HL-60 (cell line): ENCODE data around the gene GDAP1L1.

Experiments used
- GABPA ChIP-seq: IDR thresholded peaks from 2 replicates; pipeline ENCODE4 v1.6.1; 2012; ENCODE audit warnings: low read depth
- POLR2AphosphoS5 ChIP-seq: IDR thresholded peaks from 2 replicates; pipeline ENCODE4 v1.6.1; 2012; ENCODE audit warnings: low read depth
- TF ChIP-seq, protein P1 (sequence below): IDR thresholded peaks from one replicate; pipeline ENCODE4 v1.5.1; 2011; ENCODE audit warnings: low read length, control low read depth, inconsistent platforms; ENCODE audit not compliant: insufficient read depth
- TF ChIP-seq, protein P2 (sequence below): IDR thresholded peaks from 2 replicates; pipeline ENCODE4 v1.6.1; 2012; ENCODE audit warnings: low read depth; ENCODE audit not compliant: insufficient replicate concordance

DNA sequence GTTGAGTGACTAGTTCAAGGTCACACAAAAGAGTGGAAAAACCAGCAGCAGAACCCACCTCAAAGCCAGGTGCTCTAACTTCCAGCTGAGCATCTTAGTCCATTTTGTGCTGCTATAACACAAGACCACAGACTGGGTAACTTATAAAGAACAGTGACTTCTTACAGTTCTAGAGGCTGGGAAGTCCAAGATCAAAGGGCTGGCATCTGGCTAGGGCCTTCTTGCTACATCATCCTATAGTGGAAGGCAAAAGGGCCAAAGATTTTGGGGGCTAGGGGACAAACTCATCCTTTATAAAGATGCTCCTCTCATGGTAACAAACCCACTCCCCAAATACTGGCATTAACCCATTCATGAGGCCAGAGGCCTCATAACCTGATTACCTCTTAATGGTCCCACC, 54.2 kb downstream of the GDAP1L1 start:
- TF ChIP-seq, protein P1, sequence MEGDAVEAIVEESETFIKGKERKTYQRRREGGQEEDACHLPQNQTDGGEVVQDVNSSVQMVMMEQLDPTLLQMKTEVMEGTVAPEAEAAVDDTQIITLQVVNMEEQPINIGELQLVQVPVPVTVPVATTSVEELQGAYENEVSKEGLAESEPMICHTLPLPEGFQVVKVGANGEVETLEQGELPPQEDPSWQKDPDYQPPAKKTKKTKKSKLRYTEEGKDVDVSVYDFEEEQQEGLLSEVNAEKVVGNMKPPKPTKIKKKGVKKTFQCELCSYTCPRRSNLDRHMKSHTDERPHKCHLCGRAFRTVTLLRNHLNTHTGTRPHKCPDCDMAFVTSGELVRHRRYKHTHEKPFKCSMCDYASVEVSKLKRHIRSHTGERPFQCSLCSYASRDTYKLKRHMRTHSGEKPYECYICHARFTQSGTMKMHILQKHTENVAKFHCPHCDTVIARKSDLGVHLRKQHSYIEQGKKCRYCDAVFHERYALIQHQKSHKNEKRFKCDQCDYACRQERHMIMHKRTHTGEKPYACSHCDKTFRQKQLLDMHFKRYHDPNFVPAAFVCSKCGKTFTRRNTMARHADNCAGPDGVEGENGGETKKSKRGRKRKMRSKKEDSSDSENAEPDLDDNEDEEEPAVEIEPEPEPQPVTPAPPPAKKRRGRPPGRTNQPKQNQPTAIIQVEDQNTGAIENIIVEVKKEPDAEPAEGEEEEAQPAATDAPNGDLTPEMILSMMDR: no peak
- TF ChIP-seq POLR2AphosphoS5: no peak
- TF ChIP-seq, protein P2, sequence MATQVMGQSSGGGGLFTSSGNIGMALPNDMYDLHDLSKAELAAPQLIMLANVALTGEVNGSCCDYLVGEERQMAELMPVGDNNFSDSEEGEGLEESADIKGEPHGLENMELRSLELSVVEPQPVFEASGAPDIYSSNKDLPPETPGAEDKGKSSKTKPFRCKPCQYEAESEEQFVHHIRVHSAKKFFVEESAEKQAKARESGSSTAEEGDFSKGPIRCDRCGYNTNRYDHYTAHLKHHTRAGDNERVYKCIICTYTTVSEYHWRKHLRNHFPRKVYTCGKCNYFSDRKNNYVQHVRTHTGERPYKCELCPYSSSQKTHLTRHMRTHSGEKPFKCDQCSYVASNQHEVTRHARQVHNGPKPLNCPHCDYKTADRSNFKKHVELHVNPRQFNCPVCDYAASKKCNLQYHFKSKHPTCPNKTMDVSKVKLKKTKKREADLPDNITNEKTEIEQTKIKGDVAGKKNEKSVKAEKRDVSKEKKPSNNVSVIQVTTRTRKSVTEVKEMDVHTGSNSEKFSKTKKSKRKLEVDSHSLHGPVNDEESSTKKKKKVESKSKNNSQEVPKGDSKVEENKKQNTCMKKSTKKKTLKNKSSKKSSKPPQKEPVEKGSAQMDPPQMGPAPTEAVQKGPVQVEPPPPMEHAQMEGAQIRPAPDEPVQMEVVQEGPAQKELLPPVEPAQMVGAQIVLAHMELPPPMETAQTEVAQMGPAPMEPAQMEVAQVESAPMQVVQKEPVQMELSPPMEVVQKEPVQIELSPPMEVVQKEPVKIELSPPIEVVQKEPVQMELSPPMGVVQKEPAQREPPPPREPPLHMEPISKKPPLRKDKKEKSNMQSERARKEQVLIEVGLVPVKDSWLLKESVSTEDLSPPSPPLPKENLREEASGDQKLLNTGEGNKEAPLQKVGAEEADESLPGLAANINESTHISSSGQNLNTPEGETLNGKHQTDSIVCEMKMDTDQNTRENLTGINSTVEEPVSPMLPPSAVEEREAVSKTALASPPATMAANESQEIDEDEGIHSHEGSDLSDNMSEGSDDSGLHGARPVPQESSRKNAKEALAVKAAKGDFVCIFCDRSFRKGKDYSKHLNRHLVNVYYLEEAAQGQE: no peak
- TF ChIP-seq GABPA: no peak
